Glutamatergic neuron (in vitro differentiated cells): Measurements from ENCODE around the gene UNC5C. TPM values are rescaled to one million over a fixed set of nuclear protein-coding genes. Genes with fewer than 3 reads are reported as not detected.

Experiments
- DNase-seq: peaks from one replicate; pipeline ENCODE4 v3.0.0; 2022
- H3K27ac Mint-ChIP-seq: one replicate; pipeline ENCODE4 v1.8.0; 2020; ENCODE audit warnings: mild to moderate bottlenecking, mixed read lengths, inconsistent platforms; ENCODE audit not compliant: unreplicated experiment
- H3K27me3 Mint-ChIP-seq: one replicate; pipeline ENCODE4 v1.8.0; 2020; ENCODE audit warnings: mild to moderate bottlenecking, moderate library complexity, mixed read lengths, inconsistent platforms; ENCODE audit not compliant: unreplicated experiment
- H3K36me3 Mint-ChIP-seq: one replicate; pipeline ENCODE4 v1.8.0; 2020; ENCODE audit warnings: mild to moderate bottlenecking, mixed read lengths, inconsistent platforms; ENCODE audit not compliant: unreplicated experiment
- H3K4me1 Mint-ChIP-seq: one replicate; pipeline ENCODE4 v1.8.0; 2020; ENCODE audit warnings: mild to moderate bottlenecking, low read depth, mixed read lengths, inconsistent platforms; ENCODE audit not compliant: unreplicated experiment
- H3K4me3 Mint-ChIP-seq: one replicate; pipeline ENCODE4 v1.8.0; 2020; ENCODE audit warnings: mild to moderate bottlenecking, mixed read lengths, inconsistent platforms; ENCODE audit not compliant: unreplicated experiment
- H3K9me3 Mint-ChIP-seq: one replicate; pipeline ENCODE4 v1.8.0; 2020; ENCODE audit warnings: mild to moderate bottlenecking, moderate library complexity, mixed read lengths, inconsistent platforms; ENCODE audit not compliant: unreplicated experiment
- total RNA-seq: library from RNA; stranded (reverse); fragmentation: NEBNext Ultra II Directional; extraction: Animal tissue kit (Norgen Biotek cat#: 25700); gene quantifications from one replicate; pipeline ENCODE4 v1.2.1, GENCODE V29; 2021; ENCODE audit not compliant: unreplicated experiment
- TF ChIP-seq, protein P1 (sequence below): fragments of 200-600 bp; sonication (generic); IDR thresholded peaks from one replicate; pipeline ENCODE4 v1.5.0; 2021; ENCODE audit not compliant: partially characterized antibody, unreplicated experiment

Gene UNC5C
- total RNA-seq, 1 donor from 2014 or later = 41.2 TPM

DNA sequence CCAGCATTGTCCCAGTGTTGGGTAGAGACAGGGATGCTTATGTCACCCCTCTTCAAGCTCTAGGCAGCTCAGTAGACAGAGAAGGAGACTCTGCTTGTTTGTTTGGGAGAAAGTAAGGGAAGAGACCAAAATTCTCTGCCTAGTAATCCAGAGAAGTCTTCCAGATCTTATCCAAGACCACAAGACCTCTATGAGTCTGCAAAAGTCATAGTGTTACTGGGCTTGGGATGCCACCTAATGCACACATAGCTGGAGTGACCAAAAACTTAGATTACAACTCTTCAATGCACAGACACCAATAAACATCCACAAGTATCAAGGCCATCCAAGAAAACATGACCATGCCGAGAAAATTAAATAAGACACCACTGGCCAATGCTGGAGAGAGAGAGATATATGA is 205.5 kb downstream of the UNC5C start:
- no peaks in the 10 kb centered on the region for H3K4me1 Mint-ChIP-seq
- H3K4me3 Mint-ChIP-seq = no peak overlapping the region
- H3K27ac Mint-ChIP-seq = no peak overlapping the region
- H3K9me3 Mint-ChIP-seq = peaks cover 5% of the 10 kb centered on the region
- peaks cover 13% of the 10 kb centered on the region for H3K36me3 Mint-ChIP-seq
- peaks cover 3% of the 10 kb centered on the region for H3K27me3 Mint-ChIP-seq
- TF ChIP-seq, protein P1, sequence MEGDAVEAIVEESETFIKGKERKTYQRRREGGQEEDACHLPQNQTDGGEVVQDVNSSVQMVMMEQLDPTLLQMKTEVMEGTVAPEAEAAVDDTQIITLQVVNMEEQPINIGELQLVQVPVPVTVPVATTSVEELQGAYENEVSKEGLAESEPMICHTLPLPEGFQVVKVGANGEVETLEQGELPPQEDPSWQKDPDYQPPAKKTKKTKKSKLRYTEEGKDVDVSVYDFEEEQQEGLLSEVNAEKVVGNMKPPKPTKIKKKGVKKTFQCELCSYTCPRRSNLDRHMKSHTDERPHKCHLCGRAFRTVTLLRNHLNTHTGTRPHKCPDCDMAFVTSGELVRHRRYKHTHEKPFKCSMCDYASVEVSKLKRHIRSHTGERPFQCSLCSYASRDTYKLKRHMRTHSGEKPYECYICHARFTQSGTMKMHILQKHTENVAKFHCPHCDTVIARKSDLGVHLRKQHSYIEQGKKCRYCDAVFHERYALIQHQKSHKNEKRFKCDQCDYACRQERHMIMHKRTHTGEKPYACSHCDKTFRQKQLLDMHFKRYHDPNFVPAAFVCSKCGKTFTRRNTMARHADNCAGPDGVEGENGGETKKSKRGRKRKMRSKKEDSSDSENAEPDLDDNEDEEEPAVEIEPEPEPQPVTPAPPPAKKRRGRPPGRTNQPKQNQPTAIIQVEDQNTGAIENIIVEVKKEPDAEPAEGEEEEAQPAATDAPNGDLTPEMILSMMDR = no peak
- DNase-seq = no peak

DNA sequence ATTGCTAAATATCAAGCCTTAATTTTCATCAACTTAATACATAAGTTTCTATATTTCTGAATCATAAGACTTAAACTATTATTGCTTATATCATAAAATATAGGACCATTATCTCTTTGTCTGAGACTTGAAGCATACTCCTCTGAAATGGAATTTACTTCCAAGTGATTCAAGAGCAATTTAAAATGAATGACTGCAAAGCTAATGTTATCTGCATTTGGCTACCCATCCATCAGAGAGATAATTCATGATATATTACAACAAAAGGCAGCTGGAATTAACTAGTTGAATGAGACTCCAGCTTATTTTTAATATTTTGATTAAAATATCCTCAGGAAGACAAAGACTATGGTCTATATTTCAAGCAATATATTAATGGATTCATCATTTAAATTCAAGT is 208.6 kb downstream of the UNC5C start:
- DNase-seq = no peak
- Mint-ChIP-seq H3K27me3 (peaks cover 3% of the 10 kb centered on the region), H3K27ac (no peak overlapping the region), H3K36me3 (no peaks in the 10 kb centered on the region), H3K4me3 (no peak overlapping the region), H3K4me1 (peaks cover 6% of the 10 kb centered on the region), H3K9me3 (peaks cover 1% of the 10 kb centered on the region)
- TF ChIP-seq, protein P1 = no peak

DNA sequence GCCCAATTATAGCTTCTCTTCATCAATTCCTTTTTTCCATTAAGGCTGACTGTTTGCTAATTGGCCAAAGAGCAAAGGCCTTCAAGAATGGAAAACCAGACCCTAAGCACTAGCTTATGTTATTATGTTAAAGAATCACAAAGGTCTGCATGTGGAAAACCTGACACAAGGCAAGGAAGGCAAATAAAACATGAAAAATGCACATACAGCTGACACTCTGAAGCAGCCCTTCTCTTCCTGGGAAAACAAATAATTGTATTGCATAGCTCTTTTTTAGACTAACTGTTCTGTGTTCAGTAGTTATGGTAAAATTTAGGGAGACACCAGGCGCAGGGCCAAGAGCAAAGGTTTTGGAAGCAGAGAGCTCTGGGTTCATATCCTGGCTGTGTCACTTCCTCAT is 223.1 kb downstream of the UNC5C start:
- Mint-ChIP-seq H3K9me3 (peaks cover 1% of the 10 kb centered on the region), H3K27me3 (no peaks in the 10 kb centered on the region), H3K27ac (no peak overlapping the region), H3K4me3 (no peak overlapping the region), H3K4me1 (no peaks in the 10 kb centered on the region), H3K36me3 (peaks cover 5% of the 10 kb centered on the region)
- no peak for DNase-seq
- TF ChIP-seq, protein P1 = no peak

DNA sequence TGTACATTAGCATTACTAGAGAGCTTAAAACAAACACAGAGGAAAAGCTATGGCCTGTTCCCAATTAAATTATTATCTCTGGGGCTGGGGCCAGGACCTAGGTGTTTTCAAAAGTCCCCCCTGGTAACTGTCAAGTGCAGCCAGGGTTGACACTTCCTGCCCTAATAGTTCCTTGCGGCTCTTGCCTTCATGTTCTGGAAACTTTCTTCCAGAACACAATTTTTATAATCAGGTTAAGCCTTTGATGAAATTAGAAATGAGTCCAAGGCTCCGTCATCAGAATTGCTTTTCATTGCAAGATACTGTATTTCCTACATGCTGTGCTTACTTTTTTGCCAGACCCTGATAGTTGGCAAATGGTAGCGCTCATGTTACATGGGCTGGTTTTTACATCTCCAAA is 229.6 kb downstream of the UNC5C start:
- H3K27ac Mint-ChIP-seq = no peak overlapping the region
- H3K36me3 Mint-ChIP-seq = no peaks in the 10 kb centered on the region
- H3K4me3 Mint-ChIP-seq = no peak overlapping the region
- DNase-seq = no peak
- TF ChIP-seq, protein P1 = no peak
- H3K27me3 Mint-ChIP-seq = peaks cover 3% of the 10 kb centered on the region
- H3K4me1 Mint-ChIP-seq = peaks cover 34% of the 10 kb centered on the region
- peaks cover 9% of the 10 kb centered on the region for H3K9me3 Mint-ChIP-seq

DNA sequence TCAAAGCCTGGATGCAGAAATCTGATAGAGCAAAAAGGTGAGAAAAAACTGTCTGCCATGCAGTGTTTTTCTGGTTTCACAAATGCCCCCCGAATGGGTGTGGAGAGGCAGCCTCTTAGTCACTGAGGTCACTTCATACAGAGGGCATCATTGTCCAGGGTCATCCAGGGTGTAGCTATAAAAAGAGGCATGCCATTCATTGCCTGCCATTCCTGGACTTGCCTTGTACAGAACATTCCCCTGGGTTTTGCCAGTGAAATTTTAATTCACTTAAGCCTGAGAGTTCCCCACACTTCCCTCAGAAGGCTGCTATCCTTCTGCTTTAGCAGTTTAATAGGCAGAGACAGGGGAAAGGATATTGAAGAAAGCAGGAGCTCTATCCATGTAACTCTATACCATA is 230.3 kb downstream of the UNC5C start:
- Mint-ChIP-seq H3K9me3 (peaks cover 7% of the 10 kb centered on the region), H3K4me3 (no peak overlapping the region), H3K4me1 (peaks cover 38% of the 10 kb centered on the region), H3K27me3 (peaks cover 3% of the 10 kb centered on the region), H3K27ac (peak overlapping the region; percentile 40), H3K36me3 (no peaks in the 10 kb centered on the region)
- no peak for DNase-seq
- TF ChIP-seq, protein P1 = no peak
